Esophagus squamous epithelium (tissue), 5 donors: ENCODE measurements around the gene FAM181A. TPM values are rescaled to one million over a fixed set of nuclear protein-coding genes. Genes with fewer than 3 reads are reported as not detected.

Source experiments
- DNase-seq: peaks from one replicate; lab custom pipeline; 2025; lab: John Stamatoyannopoulos, UW
- H3K27ac ChIP-seq, 4 donors: fragments of 200-600 bp; sonication (generic); one replicate each; pipeline ENCODE4 v1.5.1; 2016 to 2019; ENCODE audit warnings: mild to moderate bottlenecking in 1 of 4
- H3K27me3 ChIP-seq, 4 donors: fragments of 200-600 bp; sonication (generic); 1 replicate in 3 of 4; 2 replicates in 1 of 4; pipeline versions ENCODE4 v1.5.1 to v1.6.0; 2017 to 2021; ENCODE audit warnings: antibody characterized with exemption in 1 of 4
- H3K36me3 ChIP-seq, 3 donors: fragments of 200-600 bp; sonication (generic); one replicate each; pipeline ENCODE4 v1.5.1; 2016 to 2019
- H3K4me1 ChIP-seq, 3 donors: fragments of 200-600 bp; sonication (generic); one replicate each; pipeline ENCODE4 v1.5.1; 2017 to 2019
- H3K4me3 ChIP-seq, 4 donors: fragments of 200-600 bp; sonication (generic); 1 replicate in 3 of 4; 2 replicates in 1 of 4; pipeline ENCODE4 v1.5.1; 2016 to 2019; ENCODE audit warnings: mild to moderate bottlenecking in 2 of 4, moderate library complexity in 1 of 4
- H3K9me3 ChIP-seq, 3 donors: fragments of 200-600 bp; sonication (generic); one replicate each; pipeline ENCODE4 v1.5.1; 2016 to 2019
- CTCF ChIP-seq, 6 experiments: fragments of 450-650 bp in 4 of 6; fragments of 200-600 bp in 2 of 6; sonication (generic) in 2 of 6; IDR thresholded peaks; one replicate each; pipeline ENCODE4 v1.5.1; 2016 to 2019; ENCODE audit warnings: antibody characterized with exemption in 6 of 6, mild to moderate bottlenecking in 4 of 6, moderate library complexity in 4 of 6
- POLR2A ChIP-seq, 4 donors: fragments of 450-650 bp; IDR thresholded peaks; one replicate each; pipeline ENCODE4 v1.6.1; 2017; ENCODE audit warnings: antibody characterized with exemption in 4 of 4, mild to moderate bottlenecking in 4 of 4, moderate library complexity in 3 of 4
- WGBS, 2 donors: methylation state at CpG; one replicate each; pipeline ENCODE4 v1.1.5; 2018; 5-methylcytosine and 5-hydroxymethylcytosine counted together
- intact Hi-C: fragments of 100-400 bp; cut with DNase I; formaldehyde crosslinking; loops from one replicate; pipeline ENCODE4 v1.15.0; 2022
- total RNA-seq, 4 donors: library from RNA; depleted of rRNA; stranded (reverse); fragments of >200 nt; gene quantifications; one replicate each; pipeline ENCODE4 v1.1.0, GENCODE V29; 2016
- donor health status: DM: yes; HTN: yes; CAD: no.

Gene FAM181A
- total RNA-seq, 4 donors from 2014 or later = not detected

- intact Hi-C loops = no loop called here
- 17 to 59% methylated on average over 3 of the region's 3 CpGs for WGBS, 2 donors
- no peak for DNase-seq
- TF ChIP-seq CTCF (IDR thresholded peaks at IDR 0.05) (no peak), POLR2A (IDR thresholded peaks at IDR 0.05) (no peak)
- Histone ChIP-seq H3K9me3 (no peaks in the 10 kb centered on the region), H3K27ac (no peak overlapping the region), H3K4me1 (peaks cover 0 to 66% (median 23%) of the 10 kb centered on the region in 3 donors), H3K36me3 (no peaks in the 10 kb centered on the region), H3K27me3 (peaks cover 0 to 14% (median 0%) of the 10 kb centered on the region in 4 donors), H3K4me3 (no peak overlapping the region)
Measured at GRCh38 chr14:93952829-93953228, 25.7 kb downstream of the FAM181A start.

GRCh38 chr14:93953263-93953662 lies 26.1 kb downstream of the FAM181A start:
- no peaks in the 10 kb centered on the region for H3K9me3 ChIP-seq
- no peak for DNase-seq
- H3K4me1 ChIP-seq = peaks cover 0 to 67% (median 23%) of the 10 kb centered on the region in 3 donors
- TF ChIP-seq CTCF (IDR thresholded peaks at IDR 0.05) = no peak
- intact Hi-C loops = no loop called here
- peaks cover 0 to 14% (median 0%) of the 10 kb centered on the region in 4 donors for H3K27me3 ChIP-seq
- peak overlapping the region in 2 of 4 donors; percentile 50 to 88 for H3K27ac ChIP-seq
- no peak overlapping the region for H3K4me3 ChIP-seq
- no peaks in the 10 kb centered on the region for H3K36me3 ChIP-seq
- 40 to 78% methylated on average over 1 to 5 of the region's 14 CpGs for WGBS, 2 donors

GRCh38 chr14:93953739-93954515 lies 26.8 kb downstream of the FAM181A start:
- 80 to 89% methylated on average over 9 to 10 of the region's 18 CpGs for WGBS, 2 donors
- Histone ChIP-seq H3K9me3 (no peaks in the 10 kb centered on the region), H3K36me3 (no peaks in the 10 kb centered on the region), H3K27ac (peak overlapping the region in 3 of 4 donors; percentile 50 to 88 (median 51)), H3K27me3 (peaks cover 0 to 14% (median 0%) of the 10 kb centered on the region in 4 donors), H3K4me3 (peak overlapping the region in 1 of 4 donors; percentile 2), H3K4me1 (peaks cover under 1 to 68% (median 28%) of the 10 kb centered on the region in 3 donors)
- TF ChIP-seq CTCF (IDR thresholded peaks at IDR 0.05) (no peak), POLR2A (IDR thresholded peaks at IDR 0.05) (no peak)
- DNase-seq = no peak
- intact Hi-C loops = no loop called here

- peak overlapping the region in 3 of 4 donors; percentile 50 to 88 (median 51) for H3K27ac ChIP-seq
- no peak for DNase-seq
- H3K9me3 ChIP-seq = no peaks in the 10 kb centered on the region
- TF ChIP-seq CTCF (IDR thresholded peaks at IDR 0.05) = no peak
- TF ChIP-seq POLR2A (IDR thresholded peaks at IDR 0.05) = no peak
- WGBS, 2 donors = 88% methylated on average over 2 of the region's 4 CpGs
- peaks cover 0 to 14% (median 0%) of the 10 kb centered on the region in 4 donors for H3K27me3 ChIP-seq
- H3K4me1 ChIP-seq = peaks cover 6 to 73% (median 34%) of the 10 kb centered on the region in 3 donors
- no peaks in the 10 kb centered on the region for H3K36me3 ChIP-seq
- H3K4me3 ChIP-seq = peak overlapping the region in 1 of 4 donors; percentile 15
- intact Hi-C loops = no loop called here
Measured at GRCh38 chr14:93954516-93954830, 27.3 kb downstream of the FAM181A start.
